GM10847 (cell line): Measurements from ENCODE around the gene TMEM121.

Source experiments
- POLR2A ChIP-seq: IDR thresholded peaks from 2 replicates; pipeline ENCODE4 v1.6.1; 2011; ENCODE audit not compliant: insufficient read length; ENCODE audit errors: extremely low read depth

The TMEM121 gene

GRCh38 chr14:105492031-105492970 lies 34.1 kb upstream of the TMEM121 start:
- no peak for TF ChIP-seq POLR2A

GRCh38 chr14:105492971-105493871 lies 33.2 kb upstream of the TMEM121 start:
- no peak for TF ChIP-seq POLR2A

GRCh38 chr14:105493921-105494605 lies 32.3 kb upstream of the TMEM121 start:
- no peak for TF ChIP-seq POLR2A

GRCh38 chr14:105494606-105494929 lies 31.8 kb upstream of the TMEM121 start:
- no peak for TF ChIP-seq POLR2A

- no peak for TF ChIP-seq POLR2A
Measured at GRCh38 chr14:105495101-105495989, 31.0 kb upstream of the TMEM121 start.

GRCh38 chr14:105495990-105496830 lies 30.2 kb upstream of the TMEM121 start:
- no peak for TF ChIP-seq POLR2A

GRCh38 chr14:105496831-105497591 lies 29.4 kb upstream of the TMEM121 start:
- no peak for TF ChIP-seq POLR2A

- TF ChIP-seq POLR2A: no peak
Measured at GRCh38 chr14:105497671-105498429, 28.5 kb upstream of the TMEM121 start.

- no peak for TF ChIP-seq POLR2A
Measured at GRCh38 chr14:105498430-105499255, 27.7 kb upstream of the TMEM121 start.

GRCh38 chr14:105499256-105500035 lies 26.9 kb upstream of the TMEM121 start:
- no peak for TF ChIP-seq POLR2A
